ENCODE measurements around the gene INPP4A.
A peak's percentile ranks its signal among the peaks of the same experiment; 100 is the strongest.

The INPP4A gene

GRCh38 chr2:98441706-98442450 is 2.8 kb upstream of the INPP4A start:
- no peak overlapping the region for H3K4me3 ChIP-seq (ENCODE audit: low read depth in 1 of 2, low read length in 1 of 2)
- H3K4me1 ChIP-seq (ENCODE audit: control insufficient read depth in 1 of 2, insufficient read depth in 1 of 2, low read depth in 1 of 2, low read length in 1 of 2) = peaks cover 20 to 22% of the 10 kb centered on the region in 2 experiments
- H3K27ac ChIP-seq = no peak overlapping the region
- no peak for TF ChIP-seq CTCF (IDR thresholded peaks at IDR 0.05)
- no peaks in the 10 kb centered on the region for H3K27me3 ChIP-seq
- no peaks in the 10 kb centered on the region for H3K9me3 ChIP-seq
- no peaks in the 10 kb centered on the region for H3K36me3 ChIP-seq

- H3K9me3 ChIP-seq = no peaks in the 10 kb centered on the region
- no peak for TF ChIP-seq CTCF (IDR thresholded peaks at IDR 0.05)
- H3K36me3 ChIP-seq = no peaks in the 10 kb centered on the region
Observed at GRCh38 chr2:98442488-98442887, 2.2 kb upstream of the INPP4A start.

GRCh38 chr2:98445177-98445682 is 572 bp downstream of the INPP4A start:
- H3K4me3 ChIP-seq (ENCODE audit: low read depth in 1 of 2, low read length in 1 of 2) = peak overlapping the region; percentile 81 to 93
- no peaks in the 10 kb centered on the region for H3K36me3 ChIP-seq
- no peak for TF ChIP-seq CTCF (IDR thresholded peaks at IDR 0.05)
- no peaks in the 10 kb centered on the region for H3K9me3 ChIP-seq
- H3K4me1 ChIP-seq (ENCODE audit: control insufficient read depth in 1 of 2, insufficient read depth in 1 of 2, low read depth in 1 of 2, low read length in 1 of 2) = peaks cover 28 to 35% of the 10 kb centered on the region in 2 experiments
- peak overlapping the region; percentile 90 for H3K27ac ChIP-seq
- H3K27me3 ChIP-seq = no peaks in the 10 kb centered on the region

More at GRCh38 chr2:98442488-98442887, 2.2 kb upstream of the INPP4A start:
- Histone ChIP-seq H3K27me3 (no peaks in the 10 kb centered on the region), H3K4me1 (ENCODE audit: control insufficient read depth in 1 of 2, insufficient read depth in 1 of 2, low read depth in 1 of 2, low read length in 1 of 2) (peaks cover 24 to 28% of the 10 kb centered on the region in 2 experiments), H3K4me3 (ENCODE audit: low read depth in 1 of 2, low read length in 1 of 2) (no peak overlapping the region), H3K27ac (no peak overlapping the region)

- Histone ChIP-seq H3K27ac (peak overlapping the region; percentile 90), H3K36me3 (no peaks in the 10 kb centered on the region), H3K27me3 (no peaks in the 10 kb centered on the region), H3K4me3 (ENCODE audit: low read depth in 1 of 2, low read length in 1 of 2) (peak overlapping the region; percentile 81 to 93), H3K9me3 (no peaks in the 10 kb centered on the region), H3K4me1 (ENCODE audit: control insufficient read depth in 1 of 2, insufficient read depth in 1 of 2, low read depth in 1 of 2, low read length in 1 of 2) (peaks cover 29 to 42% of the 10 kb centered on the region in 2 experiments)
- TF ChIP-seq CTCF (IDR thresholded peaks at IDR 0.05) = no peak
Observed at GRCh38 chr2:98445683-98446581, 1.3 kb downstream of the INPP4A start.

GRCh38 chr2:98446850-98447249 is 2.2 kb downstream of the INPP4A start:
- no peak for TF ChIP-seq CTCF (IDR thresholded peaks at IDR 0.05)
- no peaks in the 10 kb centered on the region for H3K9me3 ChIP-seq
- peaks cover 37 to 51% of the 10 kb centered on the region in 2 experiments for H3K4me1 ChIP-seq (ENCODE audit: control insufficient read depth in 1 of 2, insufficient read depth in 1 of 2, low read depth in 1 of 2, low read length in 1 of 2)
- H3K36me3 ChIP-seq = no peaks in the 10 kb centered on the region
- H3K4me3 ChIP-seq (ENCODE audit: low read depth in 1 of 2, low read length in 1 of 2) = no peak overlapping the region
- peak overlapping the region; percentile 90 for H3K27ac ChIP-seq
- H3K27me3 ChIP-seq = no peaks in the 10 kb centered on the region

Measured in neutrophil (primary cell).